Colon (tissue), 2 donors: ENCODE data around the gene GLTP.
"Not testable (repeated sequence)": the region's sequence is repeated elsewhere in the genome, so short reads cannot be mapped to it uniquely, and the experiment has no call there.

Experiments used
- FAIRE-seq: peaks from 2 replicates; lab custom pipeline; 2012; peaks lifted over from hg19 to GRCh38; lab: Jason Lieb, UNC
- donor health status: control.
- donor health status: control.

Gene GLTP, protein sequence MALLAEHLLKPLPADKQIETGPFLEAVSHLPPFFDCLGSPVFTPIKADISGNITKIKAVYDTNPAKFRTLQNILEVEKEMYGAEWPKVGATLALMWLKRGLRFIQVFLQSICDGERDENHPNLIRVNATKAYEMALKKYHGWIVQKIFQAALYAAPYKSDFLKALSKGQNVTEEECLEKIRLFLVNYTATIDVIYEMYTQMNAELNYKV

GRCh38 chr12:109880043-109880931 lies at the start of gene GLTP:
Gene GLTP (minus strand): TSS chr12:109880541. CDS start chr12:109880374, 167 bp downstream.
- FAIRE-seq, result no peak

GRCh38 chr12:109929326-109929725 lies 49.0 kb upstream of the GLTP start:
- FAIRE-seq, result not testable (repeated sequence)

DNA sequence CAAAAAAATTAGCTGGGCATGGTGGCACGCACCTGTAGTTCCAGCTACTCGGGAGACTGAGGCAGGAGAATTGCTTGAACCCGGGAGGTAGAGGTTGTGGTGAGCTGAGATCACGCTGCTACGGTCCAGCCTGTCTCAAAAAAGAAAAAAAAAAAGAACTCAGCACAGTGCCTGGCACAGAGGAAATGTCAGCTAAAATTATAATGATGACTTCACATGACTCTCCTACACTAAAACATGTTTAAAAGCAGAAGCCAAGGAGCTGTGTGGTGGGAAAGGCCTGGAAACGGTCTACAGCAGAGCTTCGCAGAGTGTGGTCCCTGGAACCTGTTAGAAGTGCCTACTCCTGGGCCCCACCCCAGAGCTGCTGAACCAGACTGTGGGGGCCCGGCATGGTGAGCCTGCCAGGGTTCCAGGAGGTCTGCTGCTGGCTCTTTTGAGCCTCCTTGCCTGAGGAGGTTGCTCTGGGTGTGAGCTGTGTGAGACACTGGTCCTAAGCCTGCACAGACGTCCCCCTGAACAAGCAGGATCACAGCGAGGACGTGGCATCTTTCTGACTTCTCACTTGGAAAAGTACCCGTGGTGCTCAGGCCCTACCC lies 47.8 kb upstream of the GLTP start:
- FAIRE-seq, result no peak

GRCh38 chr12:109927622-109928021 lies 47.3 kb upstream of the GLTP start:
- FAIRE-seq, result no peak

DNA sequence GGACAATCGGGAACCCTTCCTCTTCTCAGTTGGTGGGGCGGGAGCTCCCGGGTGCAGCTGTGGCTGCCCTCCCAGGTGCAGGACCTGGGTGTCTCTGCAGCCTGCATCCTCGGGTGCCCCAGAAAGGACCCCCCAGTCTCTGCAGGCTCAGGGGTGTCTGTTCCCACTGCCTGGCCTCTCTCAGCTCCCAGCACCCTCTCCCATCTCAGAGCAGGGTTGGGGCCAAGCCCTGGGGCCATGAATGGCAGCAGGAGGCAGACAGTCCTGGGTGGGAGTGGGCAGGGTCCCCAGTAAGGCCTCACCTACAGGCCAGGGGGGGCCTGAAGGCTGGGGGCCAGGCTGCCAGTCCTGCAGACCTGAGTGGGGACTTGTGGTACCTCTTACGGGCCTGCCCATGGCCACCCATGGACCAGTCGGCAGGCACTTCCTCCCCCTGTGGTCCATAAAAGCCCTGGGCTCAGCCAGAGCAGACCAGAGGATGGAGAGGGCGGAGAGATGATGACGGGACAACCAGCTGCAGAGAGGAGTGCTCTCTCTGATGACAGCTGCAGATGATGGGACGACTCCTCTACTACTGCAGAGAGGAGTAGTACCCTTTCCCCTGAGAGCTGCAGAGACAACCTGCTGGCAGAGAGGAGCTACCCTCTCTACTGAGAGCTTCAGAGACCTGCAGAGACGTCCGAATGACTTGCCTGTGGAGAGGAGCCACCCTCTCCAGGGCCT lies 46.3 kb upstream of the GLTP start:
- no peak for FAIRE-seq

DNA sequence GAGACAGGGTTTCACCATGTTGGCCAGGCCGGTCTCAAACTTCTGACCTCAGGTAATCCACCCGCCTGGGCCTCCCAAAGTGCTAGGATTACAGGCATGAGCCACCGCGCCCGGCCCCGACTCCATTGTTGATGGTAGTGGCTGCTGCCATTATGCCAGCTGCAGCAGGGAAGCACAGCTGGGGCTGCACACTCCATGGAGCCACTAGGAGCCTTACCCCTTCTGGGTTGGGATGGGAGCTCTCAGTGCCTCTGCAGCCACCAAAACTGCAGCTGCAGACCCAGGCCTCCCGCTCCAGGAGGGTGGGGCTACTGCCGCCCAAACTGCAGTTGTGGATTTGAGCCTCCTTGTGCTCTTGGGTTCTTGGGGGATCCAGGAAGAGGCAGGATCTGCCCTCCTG lies 45.7 kb upstream of the GLTP start:
- no peak for FAIRE-seq

- FAIRE-seq, result no peak
Observed at GRCh38 chr12:109925185-109925840, 45.0 kb upstream of the GLTP start.

- FAIRE-seq, result no peak
Observed at GRCh38 chr12:109923481-109924245, 43.3 kb upstream of the GLTP start.

DNA sequence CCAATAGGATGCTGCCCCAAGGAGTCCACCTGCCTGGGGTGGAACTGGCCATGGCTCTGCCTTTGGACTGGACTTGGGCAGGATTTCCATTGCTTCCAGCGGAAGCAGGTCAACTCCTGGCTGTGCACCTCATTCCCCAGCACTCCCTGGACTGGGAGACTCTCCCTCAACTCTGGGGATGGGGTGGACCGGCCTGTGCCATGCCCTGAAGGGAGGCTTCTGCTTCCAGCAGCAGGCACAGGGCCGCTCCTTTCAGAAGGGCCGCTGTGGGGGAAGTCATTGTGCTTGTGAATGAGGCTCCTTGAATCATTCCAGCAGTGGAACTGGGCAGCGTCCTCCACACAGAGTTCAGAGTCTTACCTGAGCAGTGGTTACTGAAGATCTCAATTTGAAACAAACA lies 42.7 kb upstream of the GLTP start:
- no peak for FAIRE-seq

DNA sequence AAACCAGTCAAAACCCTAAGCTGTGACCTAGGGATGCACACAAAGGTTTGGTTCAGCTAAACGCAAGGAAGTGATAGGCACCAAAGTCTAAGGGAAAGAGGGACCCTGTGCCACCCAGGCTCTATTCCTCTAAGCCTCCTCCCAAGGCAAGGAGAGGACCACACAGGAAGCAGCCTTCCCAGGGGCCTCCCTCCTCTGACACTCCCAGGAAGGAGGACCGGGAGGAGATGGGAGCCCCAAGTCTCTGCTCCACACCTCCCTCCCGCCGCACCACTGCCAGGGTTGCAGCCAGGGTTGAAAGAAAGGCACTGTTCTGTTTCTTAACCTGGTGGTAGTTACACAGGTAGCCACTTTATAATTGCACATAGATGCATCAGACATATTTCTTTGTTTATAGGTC lies 41.6 kb upstream of the GLTP start:
- FAIRE-seq, result no peak

- no peak for FAIRE-seq
Observed at GRCh38 chr12:109920261-109920780, 40.0 kb upstream of the GLTP start.

GRCh38 chr12:109919456-109919855 lies 39.1 kb upstream of the GLTP start:
- FAIRE-seq, result no peak

- FAIRE-seq, result no peak
Observed at GRCh38 chr12:109916045-109916444, 35.7 kb upstream of the GLTP start.

DNA sequence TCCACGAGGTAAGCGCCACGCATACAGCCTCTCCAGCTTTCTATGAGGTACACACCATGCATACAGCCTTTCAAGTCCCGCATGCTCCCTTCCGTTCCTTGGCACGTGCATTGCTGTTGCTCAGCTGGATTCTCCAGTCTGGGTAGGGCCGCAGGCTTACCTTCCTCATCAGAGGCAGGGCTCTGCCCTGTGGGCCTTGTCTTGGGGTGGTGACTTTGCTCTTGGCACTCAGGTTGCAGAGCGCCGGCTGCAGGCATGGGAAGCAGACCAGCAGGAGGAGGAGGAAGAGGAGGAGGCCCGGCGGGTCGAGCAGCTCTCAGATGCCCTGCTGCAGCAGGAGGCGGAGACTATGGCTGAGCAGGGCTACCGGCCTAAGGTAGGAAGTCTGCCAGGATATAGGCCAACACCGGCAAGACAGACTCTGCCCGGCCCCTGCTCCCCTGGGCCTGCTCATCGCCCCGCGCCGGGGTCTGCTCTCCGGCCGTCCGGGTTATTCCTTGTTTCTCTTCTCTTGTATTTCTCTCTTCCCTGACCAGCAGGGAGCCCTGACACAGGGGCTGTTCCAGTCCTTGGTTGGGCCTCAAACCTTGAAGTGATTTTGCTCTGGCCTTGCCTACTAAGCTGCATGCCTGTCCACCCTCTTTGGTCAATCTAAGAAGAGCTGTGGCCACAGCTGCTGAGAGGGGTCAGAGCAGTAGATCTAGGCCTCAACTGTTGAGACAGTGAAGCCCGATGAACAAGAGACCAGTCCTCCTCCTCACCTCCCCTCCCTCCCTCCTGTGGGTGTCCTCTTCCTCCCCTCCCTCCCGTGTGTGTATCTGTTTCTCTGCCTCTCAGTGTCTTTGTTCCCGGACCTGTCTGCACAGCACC lies 35.1 kb upstream of the GLTP start:
- no peak for FAIRE-seq

DNA sequence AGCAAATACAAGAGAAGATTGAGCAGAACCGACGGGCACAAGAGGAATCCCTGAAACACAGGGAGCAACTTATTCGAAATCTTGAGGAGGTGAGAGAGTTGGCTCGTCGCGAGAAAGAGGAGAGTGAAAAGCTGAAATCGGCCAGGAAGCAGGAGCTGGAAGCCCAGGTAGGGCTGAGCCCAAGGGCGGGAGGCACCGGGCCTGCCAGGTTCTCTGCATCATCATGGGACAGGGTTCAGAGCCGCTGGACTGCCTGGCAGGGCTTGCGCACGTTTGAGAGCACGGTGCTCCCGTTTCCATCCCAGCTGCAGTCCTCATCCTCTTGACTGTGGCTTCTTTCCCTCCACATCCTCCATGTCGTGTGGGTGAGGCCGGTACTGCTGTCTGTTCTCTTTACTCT lies 34.1 kb upstream of the GLTP start:
- no peak for FAIRE-seq

DNA sequence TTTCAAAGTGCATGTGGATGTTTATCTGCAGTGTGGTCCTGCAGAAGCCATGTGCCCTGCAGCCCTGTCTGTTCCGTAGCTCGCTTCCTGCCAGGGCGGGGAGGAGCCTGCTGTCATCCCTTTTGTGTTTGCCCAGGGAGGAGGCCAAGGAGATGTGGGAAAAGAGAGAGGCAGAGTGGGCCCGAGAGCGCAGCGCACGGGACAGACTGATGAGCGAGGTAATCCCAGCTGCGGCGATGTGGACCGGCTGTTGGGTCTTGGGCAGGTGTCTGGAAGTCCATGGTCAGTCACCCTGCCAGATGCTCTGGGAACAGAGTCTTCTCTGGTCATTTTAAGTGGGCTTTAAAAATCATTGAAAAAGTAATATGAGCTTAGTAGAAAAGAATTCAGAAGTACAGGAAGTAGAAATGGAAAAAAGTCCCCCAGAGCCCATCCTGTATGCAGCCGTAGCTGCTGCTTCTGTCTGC lies 32.5 kb upstream of the GLTP start:
- no peak for FAIRE-seq

GRCh38 chr12:109910969-109911348 lies 30.6 kb upstream of the GLTP start:
- FAIRE-seq, result no peak

DNA sequence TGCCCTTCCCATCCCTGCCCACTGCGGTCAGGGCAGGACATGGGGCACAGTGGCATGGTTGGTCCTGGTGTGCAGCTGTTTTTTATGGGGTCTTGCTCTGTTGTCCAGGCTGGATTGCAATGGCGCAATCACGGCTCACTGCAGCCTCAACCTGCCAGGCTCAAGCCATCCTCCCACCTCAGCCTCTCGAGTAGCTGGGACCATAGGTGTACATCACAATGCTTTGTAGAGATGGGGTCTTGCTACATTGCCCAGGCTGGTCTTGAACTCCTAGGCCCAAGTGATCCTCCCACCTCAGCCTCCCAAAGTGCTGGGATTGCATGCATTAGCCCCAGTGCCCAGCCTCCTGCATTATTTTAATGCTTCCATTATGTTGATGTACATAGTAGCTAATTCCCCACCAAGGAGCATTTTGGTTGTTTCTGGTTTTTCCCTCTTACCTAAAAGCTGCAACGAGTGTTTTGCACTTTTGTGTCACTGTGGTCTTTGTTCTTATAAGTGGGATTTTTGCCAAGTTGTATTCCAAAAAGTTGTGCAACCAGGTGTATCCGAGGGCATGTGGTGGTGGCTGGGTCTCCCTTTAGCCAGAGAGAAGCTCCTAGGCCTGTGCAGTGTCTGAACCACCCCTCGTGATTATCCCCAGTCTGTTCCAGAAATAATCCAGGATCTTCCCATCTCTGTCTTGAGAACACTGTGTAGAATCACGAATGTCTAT lies 30.1 kb upstream of the GLTP start:
- FAIRE-seq, result no peak

- no peak for FAIRE-seq
Observed at GRCh38 chr12:109905301-109905700, 25.0 kb upstream of the GLTP start.
